ENCODE results near the gene NKX6-2.
"Not testable (repeated sequence)": the region's sequence is repeated elsewhere in the genome, so short reads cannot be mapped to it uniquely, and the experiment has no call there.

The NKX6-2 gene

DNA sequence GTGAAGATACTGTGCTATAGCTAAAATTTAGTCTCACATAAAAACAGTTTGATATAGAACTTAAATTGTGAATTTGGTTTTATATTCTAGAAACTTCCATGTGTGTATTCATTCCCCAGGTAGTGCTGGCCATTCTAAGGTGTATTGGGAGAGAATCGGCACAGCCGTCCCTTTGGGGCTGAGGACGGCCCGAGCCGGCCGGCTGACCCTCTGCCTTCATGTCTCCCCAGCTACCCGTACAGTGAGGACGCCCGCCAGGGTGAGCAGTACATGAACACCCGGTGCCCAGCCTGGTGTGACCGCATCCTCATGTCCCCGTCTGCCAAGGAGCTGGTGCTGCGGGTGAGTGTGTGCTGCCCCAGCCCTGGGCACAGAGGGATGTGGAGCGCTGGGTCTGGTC is 8.5 kb downstream of the NKX6-2 start:
- DNase-seq, result no peak

DNA sequence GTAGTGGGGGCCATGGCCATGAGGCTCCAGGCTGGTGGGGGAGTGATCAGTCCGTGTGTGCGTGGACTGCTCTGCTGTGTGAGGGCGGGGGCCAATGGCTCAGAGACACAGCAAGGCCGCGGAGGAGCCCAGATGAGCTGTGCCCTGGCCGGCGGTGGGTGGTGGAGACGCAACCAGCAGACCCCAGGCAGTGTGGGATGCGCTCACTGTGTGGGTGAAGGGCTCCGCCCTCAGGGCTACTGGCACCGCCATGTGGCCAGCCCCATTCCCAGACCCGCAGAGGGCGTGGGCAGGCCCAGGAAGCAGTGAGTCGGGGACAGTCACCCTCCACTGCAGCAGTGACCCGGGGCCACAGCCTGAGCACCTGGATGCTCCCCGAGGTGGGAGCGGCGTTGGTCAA is 9.1 kb downstream of the NKX6-2 start:
- DNase-seq, result no peak

GRCh38 chr10:132776186-132776585 is 9.8 kb downstream of the NKX6-2 start:
- DNase-seq, result no peak

GRCh38 chr10:132774902-132775863 is 10.8 kb downstream of the NKX6-2 start:
- no peak for DNase-seq

GRCh38 chr10:132774181-132774901 is 11.6 kb downstream of the NKX6-2 start:
- DNase-seq, result no peak

- DNase-seq, result not testable (repeated sequence)
Observed at GRCh38 chr10:132772816-132773215, 13.1 kb downstream of the NKX6-2 start.

DNA sequence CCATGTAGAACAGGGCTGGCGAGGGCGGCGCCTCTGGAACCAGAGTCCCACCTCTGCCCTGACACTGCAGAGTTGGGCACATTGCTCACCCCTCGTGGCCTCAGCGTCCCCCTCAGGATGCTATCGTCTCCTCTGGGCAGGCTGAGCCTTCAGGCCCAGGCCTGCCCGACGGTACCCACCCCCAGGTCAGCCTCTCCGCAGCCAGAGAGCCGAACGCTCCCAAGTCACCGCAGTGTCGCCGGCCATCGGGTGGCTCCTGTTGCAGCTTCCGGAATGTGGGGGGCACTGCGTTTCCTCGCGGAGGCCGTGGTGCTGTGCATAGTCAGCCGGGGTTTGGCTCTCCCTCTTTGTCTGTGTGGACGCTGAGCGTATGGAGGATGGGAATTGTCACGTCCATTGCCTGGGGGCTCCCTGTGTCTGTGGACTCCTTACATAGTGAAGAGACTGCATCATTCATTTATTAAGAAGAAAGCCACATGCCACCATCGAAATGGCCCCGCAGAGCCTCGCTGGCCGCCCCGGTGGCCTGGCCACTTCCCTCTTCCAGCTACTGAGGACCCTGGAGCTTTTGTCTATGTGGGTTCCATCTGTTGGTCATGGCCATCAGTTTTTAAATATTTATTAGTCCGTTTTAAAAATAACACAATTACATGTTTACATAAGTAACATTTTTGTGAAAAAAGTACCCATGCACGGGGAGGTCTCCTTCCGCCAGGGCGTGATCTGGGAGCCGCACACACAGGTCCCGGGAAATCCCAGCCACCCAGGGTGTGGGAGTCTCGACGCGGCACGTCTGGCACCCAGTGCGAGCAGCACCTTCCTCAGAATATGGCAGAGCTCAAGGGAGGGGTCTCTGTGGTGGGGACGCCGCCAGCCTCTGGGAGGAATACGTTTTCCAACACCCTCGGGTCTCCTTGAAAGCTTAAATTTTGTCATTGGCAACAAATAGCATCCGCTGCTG is 15.6 kb downstream of the NKX6-2 start:
- DNase-seq, result no peak

GRCh38 chr10:132768346-132769248 is 17.4 kb downstream of the NKX6-2 start:
- DNase-seq, result no peak

DNA sequence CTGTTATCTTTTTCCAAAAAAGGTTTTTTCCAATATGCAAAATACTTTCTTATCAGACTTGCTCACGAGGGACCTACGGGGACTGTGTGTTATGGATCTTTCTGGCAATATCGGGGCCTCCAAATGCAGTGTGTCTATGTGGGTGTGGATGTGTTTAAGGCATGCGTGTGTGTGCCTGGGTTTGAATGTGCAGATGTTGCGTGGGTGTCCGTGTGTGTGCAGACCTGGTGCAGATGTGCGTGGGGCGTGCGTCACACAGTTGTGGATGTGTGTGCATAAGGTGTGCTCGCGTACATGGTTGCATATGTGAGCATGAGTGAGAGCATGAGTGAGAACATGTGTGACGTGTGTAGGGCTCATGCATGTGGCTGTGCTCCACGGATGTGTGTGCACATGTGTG is 19.7 kb downstream of the NKX6-2 start:
- no peak for DNase-seq

- DNase-seq, result no peak
Observed at GRCh38 chr10:132765435-132765834, 20.5 kb downstream of the NKX6-2 start.

DNA sequence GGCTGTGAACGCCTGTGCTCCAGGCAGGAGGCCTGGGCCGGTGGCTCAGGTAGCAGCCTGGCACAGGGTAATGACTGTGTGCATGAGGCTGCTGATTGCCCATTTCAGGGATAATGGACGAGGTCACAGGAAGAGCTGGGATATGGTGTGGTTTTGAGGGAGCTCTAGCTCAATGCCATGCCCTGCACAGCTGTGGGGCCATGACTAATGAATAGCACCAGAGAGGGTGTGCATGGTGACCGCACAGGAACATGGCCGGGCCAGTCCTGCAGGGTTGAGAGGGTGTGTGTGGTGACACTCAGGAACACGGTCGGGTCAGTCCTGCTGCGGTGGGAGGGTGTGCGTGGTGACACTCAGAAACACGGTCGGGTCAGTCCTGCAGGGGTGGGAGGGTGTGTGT is 21.8 kb downstream of the NKX6-2 start:
- DNase-seq, result no peak

DNA sequence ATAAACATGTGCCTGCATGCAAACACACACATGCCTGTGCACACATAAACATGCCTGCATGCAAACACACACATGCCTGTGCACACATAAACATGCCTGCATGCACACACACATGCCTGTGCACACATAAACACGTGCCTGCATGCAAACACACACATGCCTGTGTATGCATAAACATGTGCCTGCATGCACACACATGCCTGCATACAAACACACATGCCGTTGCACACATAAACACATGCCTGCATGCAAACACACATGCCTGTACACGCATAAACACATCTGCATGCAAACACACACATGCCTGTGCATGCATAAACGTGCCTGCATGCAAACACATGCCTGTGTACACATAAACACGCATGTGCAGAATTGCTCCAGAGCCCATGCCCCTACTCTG is 22.4 kb downstream of the NKX6-2 start:
- no peak for DNase-seq

DNA sequence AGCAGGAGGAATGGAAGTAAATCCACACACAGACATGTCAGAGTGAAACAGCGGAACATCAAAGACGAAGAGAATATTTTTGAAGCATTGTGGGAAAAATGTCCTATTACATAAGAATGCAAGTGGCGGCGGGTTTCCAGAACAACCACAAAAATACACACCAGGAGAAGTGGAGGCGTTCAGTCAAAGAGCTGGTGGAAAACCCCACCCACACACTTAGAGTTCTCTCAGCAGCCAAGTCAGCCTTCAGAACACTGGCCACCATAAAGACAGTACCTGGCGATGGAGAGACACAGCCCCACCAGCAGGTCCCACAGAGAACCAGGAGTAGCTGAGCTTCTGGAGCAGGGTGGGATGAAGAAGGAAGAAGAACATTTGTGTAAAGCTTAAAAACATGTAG is 23.7 kb downstream of the NKX6-2 start:
- DNase-seq, result no peak

DNA sequence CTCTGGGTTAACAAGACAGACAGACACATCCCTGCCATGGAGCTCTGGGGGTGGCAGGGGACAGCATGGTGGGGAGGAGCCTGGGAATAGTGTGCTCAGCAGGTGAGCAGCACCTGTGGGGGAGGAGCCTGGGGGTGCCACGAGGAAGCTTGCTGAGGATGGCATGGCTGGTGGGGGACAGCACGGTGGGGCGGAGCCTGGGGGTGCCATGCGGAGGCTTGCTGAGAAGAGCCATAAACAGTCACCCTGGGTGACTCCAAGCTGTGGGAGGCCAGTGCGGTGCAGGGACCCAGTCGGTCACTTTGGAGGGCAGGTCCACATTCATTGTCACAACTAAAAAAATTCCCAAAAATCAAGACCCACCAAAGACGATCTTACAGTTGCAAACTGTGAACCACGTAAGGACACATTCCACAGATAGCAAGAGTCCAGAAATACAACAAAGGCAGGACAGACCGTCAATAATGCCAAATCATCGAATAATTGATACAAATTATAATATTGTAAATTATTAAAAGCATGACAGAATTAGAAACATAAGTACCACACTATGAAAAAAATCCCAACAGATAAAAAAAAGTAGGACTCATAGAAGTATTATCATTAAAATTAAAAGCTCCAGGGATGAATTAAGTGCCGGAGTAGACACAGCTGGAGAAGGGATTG is 24.4 kb downstream of the NKX6-2 start:
- no peak for DNase-seq

DNA sequence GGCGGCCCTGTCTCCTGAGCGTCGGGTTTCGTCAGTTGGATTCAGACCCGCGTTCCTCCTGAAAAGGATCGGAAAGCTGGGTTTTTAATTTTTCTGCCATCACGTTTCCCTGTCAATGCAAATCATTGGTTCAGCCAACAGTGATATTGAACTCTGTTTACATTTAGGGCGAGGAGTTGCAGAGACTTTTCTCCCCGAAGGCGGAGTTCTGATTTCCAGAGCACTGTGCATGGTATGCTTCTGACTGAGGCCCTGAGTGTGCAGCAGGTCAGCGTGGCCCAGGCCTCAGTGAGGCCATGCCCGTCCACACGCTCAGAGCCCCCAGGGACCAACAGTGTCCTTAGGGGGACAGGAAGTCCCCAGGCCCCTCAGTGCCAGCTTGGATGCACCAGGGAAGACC is 27.1 kb downstream of the NKX6-2 start:
- no peak for DNase-seq

GRCh38 chr10:132757171-132757570 is 28.8 kb downstream of the NKX6-2 start:
- no peak for DNase-seq

DNA sequence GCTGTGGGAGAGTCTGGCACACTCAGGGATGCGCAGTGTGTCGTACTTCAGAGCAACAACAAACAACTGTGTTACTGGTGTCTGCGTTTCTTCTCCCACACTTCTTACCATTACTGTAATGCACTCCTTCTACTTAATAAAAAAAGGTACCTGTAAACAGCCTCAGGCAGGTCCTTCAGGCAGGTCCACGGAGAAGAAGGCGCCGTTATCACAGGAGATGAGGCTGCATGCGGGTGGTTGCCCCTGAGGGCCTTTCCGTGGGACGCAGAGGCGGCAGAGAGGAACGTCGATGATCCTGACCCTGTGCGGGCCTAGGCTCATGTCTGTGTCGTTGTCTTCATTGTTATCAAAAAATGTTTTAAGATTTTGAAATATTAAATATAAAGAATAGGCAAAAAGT is 29.4 kb downstream of the NKX6-2 start:
- no peak for DNase-seq

DNA sequence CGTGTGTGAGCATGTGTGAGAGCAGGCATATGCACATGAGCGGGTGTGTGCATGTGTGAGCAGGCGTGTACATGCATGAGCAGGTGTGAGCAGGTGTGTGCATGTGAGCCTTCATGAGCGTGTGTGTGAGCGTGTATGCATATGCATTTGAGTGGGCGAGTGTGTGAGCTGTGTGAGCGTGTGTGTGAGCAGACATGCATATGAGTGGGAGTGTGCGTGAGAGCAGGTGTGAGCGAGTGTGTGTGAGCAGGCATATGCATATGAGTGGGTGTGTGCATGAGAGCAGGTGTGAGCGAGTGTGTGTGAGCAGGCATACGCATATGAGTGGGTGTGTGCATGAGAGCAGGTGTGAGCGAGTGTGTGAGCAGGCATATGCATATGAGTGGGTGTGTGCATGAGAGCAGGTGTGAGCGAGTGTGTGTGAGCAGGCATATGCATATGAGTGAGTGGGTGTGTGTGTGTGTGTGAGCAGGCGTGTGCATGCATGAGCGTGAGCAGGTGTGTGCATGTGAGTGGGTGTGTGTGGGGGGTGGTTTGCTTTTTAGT is 30.7 kb downstream of the NKX6-2 start:
- DNase-seq, result no peak

DNA sequence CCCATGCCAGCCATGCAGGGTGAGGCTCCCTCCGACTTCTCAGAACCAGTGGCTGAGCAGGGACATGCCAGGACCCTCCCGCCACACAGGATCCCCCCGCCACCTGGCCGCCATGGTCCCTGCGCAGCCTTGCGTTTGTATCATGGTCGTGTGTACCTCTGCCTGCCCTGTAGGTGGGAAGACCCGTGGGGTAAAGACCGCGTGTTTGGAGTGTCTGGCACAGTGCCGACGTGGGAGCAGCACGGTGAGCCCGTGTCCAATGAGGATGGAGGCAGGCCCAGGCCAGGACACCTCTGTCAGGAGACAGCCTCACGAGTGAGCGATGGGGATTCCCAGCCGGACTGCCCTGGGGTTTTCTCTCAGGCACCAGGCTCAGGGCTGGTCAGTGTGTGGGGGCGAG is 31.9 kb downstream of the NKX6-2 start:
- DNase-seq, result no peak

DNA sequence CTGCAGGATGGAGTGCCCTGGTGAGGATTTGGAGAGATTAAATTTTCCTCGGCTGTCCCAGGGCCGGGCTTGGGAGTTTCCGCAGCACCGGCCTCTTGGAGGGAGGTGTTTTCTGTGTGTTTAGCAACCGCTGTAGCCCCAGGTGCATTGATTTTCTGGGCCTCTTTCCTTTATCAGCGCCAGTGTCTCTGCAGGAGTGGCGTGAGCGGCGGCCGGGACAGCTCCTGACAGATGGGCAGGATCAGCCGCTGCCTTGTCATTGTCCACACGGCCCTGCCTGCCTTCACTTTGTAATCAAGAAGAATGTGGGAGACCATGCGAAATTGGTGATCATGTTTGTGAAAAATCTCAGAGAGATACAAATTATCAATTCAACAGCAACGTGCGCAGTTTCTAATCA is 32.4 kb downstream of the NKX6-2 start:
- DNase-seq, result no peak

DNA sequence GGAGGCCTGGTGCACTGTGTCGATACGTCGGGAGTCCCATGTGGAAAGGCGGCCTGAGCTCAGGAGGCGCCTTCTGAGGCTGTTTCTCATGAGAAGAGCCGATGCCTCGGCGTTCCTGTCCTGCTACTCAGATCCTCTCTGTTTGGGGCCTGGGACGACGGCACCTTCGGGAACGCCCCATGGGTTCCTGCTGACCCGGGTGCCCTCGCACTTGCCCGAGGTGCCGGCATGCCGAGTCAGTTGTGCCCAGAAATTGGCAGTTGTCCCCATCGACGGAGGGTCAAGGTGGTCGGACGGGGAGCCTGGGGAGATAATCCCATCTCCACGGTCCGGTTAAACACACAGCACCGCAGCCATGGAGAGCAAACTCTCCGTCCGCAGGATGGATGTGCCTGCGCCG is 33.0 kb downstream of the NKX6-2 start:
- DNase-seq, result no peak

All from CD4-positive, alpha-beta T cell treated with Interleukin-12 subunit alpha and Interleukin-12 subunit beta, for 1 hour (primary cell).